Mesothelial cell of epicardium (in vitro differentiated cells): ENCODE measurements around the gene EDNRA. TPM values are rescaled to one million over a fixed set of nuclear protein-coding genes. Genes with fewer than 3 reads are reported as not detected.

ENCODE experiments used
- DNase-seq, 2 experiments: peaks; one replicate each; pipeline ENCODE4 v3.0.0; 2021; ENCODE audit warnings: low spot score in 2 of 2; ENCODE audit not compliant: unreplicated experiment in 2 of 2
- H3K27ac Mint-ChIP-seq: 2 replicates; pipeline ENCODE4 v1.8.0; 2021; ENCODE audit warnings: mixed read lengths
- H3K27me3 Mint-ChIP-seq: 2 replicates; pipeline ENCODE4 v1.8.0; 2021; ENCODE audit warnings: low read depth, mixed read lengths
- H3K36me3 Mint-ChIP-seq: 2 replicates; pipeline ENCODE4 v1.8.0; 2021; ENCODE audit warnings: mixed read lengths
- H3K4me1 Mint-ChIP-seq: 2 replicates; pipeline ENCODE4 v1.8.0; 2021; ENCODE audit warnings: mixed read lengths
- H3K4me3 Mint-ChIP-seq: 2 replicates; pipeline ENCODE4 v1.8.0; 2021; ENCODE audit warnings: mild to moderate bottlenecking, moderate library complexity, mixed read lengths
- H3K9me3 Mint-ChIP-seq: 2 replicates; pipeline ENCODE4 v1.8.0; 2021; ENCODE audit warnings: mixed read lengths
- total RNA-seq: library from RNA; stranded (reverse); gene quantifications from 3 replicates; pipeline ENCODE4 v1.2.1, GENCODE V29; 2021
- TF ChIP-seq, protein P1 (sequence below): fragments of 200-600 bp; sonication (generic); IDR thresholded peaks from one replicate; pipeline ENCODE4 v1.5.0; 2021; ENCODE audit warnings: antibody characterized with exemption; ENCODE audit not compliant: unreplicated experiment

The EDNRA gene
- total RNA-seq, 1 donor from 2014 or later: 140 TPM

DNA sequence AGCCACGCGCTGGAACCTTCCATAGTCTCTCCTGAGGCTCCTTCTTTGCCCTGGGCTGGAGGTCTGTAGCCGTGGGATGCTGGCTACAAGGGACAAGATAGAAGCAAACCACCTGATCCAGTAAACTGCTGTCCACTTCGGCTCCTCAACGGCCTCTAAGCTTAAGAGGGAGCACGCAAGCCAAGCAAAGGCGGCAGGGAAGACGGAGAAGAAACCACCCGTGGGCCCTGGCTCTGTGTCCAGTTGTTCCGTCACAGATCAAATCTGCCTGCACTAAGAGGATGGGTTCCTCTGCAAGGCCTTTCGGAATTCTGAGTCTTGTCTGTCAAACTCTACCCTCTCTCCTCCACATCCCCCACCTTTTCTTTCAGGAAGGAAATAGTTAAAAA is 401 bp upstream of the EDNRA start:
- Mint-ChIP-seq H3K27me3 (no peaks in the 10 kb centered on the region), H3K4me1 (peaks cover 39% of the 10 kb centered on the region), H3K4me3 (peak overlapping the region; percentile 90), H3K27ac (peak overlapping the region; percentile 96), H3K9me3 (peaks cover 31% of the 10 kb centered on the region), H3K36me3 (peaks cover 5% of the 10 kb centered on the region)
- DNase-seq: no peak
- TF ChIP-seq, protein P1, sequence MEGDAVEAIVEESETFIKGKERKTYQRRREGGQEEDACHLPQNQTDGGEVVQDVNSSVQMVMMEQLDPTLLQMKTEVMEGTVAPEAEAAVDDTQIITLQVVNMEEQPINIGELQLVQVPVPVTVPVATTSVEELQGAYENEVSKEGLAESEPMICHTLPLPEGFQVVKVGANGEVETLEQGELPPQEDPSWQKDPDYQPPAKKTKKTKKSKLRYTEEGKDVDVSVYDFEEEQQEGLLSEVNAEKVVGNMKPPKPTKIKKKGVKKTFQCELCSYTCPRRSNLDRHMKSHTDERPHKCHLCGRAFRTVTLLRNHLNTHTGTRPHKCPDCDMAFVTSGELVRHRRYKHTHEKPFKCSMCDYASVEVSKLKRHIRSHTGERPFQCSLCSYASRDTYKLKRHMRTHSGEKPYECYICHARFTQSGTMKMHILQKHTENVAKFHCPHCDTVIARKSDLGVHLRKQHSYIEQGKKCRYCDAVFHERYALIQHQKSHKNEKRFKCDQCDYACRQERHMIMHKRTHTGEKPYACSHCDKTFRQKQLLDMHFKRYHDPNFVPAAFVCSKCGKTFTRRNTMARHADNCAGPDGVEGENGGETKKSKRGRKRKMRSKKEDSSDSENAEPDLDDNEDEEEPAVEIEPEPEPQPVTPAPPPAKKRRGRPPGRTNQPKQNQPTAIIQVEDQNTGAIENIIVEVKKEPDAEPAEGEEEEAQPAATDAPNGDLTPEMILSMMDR: no peak

DNA sequence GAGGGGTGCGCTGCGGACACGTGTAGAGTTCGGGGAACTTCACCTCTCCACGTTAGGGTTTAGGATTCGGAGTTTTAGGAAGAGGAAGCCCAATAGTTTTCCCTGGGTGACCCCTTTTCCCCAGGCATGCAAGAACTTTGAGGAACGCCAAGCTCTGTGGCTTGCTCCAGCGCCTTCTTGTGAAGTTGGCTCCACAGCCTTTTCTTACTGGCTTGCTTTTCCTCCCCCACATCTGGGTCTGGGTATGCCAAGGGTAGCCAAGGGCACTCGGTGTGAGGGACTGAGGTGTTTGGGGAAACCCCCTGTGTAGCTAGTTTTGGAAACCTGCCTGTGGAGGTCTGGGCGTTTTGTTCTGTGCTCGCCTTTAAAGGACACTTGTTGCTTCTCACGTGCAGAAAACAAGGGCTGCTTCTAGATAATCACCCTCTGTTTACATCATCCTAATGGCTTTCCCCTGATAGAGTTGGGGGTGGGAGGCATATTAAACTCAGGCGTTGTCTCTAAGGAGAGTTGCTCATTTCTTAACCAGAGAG is 746 bp downstream of the EDNRA start:
- no peak for DNase-seq
- Mint-ChIP-seq H3K27ac (peak overlapping the region; percentile 96), H3K27me3 (no peaks in the 10 kb centered on the region), H3K9me3 (peaks cover 22% of the 10 kb centered on the region), H3K36me3 (peaks cover 14% of the 10 kb centered on the region), H3K4me3 (peak overlapping the region; percentile 90), H3K4me1 (peaks cover 50% of the 10 kb centered on the region)
- TF ChIP-seq, protein P1: no peak

DNA sequence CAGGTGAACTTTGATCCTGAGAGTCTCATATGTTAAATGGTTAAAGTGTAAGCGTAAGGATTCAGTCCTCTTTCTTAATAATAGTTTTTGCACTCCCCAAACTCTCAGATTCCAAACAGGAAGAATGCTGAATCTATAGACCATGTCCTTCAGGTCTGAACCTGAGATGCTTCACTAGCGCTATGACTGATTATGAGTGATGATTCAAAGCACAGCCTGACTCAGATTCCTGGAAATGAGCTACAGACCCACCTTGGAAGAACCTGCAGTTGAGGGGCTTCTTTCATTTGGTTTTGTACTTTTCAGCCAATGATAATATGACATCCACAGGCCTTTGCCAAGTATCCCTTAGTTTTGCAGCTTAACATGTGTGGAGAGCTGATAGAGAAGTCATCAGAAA is 1.4 kb downstream of the EDNRA start:
- peaks cover 20% of the 10 kb centered on the region for H3K36me3 Mint-ChIP-seq
- DNase-seq: no peak
- H3K27ac Mint-ChIP-seq: peak overlapping the region; percentile 96
- no peaks in the 10 kb centered on the region for H3K27me3 Mint-ChIP-seq
- H3K4me1 Mint-ChIP-seq: peaks cover 57% of the 10 kb centered on the region
- peaks cover 21% of the 10 kb centered on the region for H3K9me3 Mint-ChIP-seq
- TF ChIP-seq, protein P1: no peak
- peak overlapping the region; percentile 90 for H3K4me3 Mint-ChIP-seq

DNA sequence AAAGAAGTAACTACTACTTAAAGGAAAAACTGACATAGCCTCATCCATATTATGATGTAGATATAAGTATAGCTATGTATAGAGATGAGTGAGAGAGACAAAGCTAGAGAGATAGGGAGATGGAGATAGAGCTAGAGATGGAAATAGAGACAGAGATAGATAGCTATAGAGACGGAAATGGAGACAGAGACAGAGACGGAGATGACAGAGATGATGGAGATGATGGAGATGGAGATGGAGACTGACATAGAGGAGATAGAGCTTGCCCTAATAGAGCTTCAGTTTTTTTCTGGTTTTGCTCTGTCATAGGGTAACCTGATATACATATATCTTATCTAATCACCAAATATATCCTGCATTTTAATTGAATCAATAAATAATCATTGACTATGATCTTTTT is 4.3 kb downstream of the EDNRA start:
- Mint-ChIP-seq H3K4me1 (peaks cover 70% of the 10 kb centered on the region), H3K36me3 (peaks cover 35% of the 10 kb centered on the region), H3K9me3 (no peaks in the 10 kb centered on the region), H3K27ac (peak overlapping the region; percentile 3), H3K27me3 (no peaks in the 10 kb centered on the region), H3K4me3 (peak overlapping the region; percentile 11)
- TF ChIP-seq, protein P1: no peak
- no peak for DNase-seq

DNA sequence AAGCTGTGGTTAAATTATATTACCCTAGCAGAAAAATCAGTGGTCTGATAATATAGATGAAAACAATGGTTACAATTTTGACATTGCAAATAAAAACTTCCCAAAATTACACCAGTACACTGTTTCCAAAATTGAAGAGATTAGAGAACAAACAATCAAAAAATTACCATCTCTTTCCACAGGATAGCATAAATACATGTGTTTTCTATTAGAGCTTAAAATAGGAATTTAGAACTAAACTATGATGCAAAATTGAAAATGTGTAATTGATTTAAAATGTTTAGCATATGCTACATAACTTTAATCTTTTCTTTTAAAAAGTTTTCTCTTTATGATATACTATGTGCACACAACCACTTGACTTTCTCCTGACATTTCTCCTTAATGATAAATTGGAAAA is 6.7 kb downstream of the EDNRA start:
- H3K4me3 Mint-ChIP-seq: peak overlapping the region; percentile 26
- peaks cover 79% of the 10 kb centered on the region for H3K4me1 Mint-ChIP-seq

More for the DNA sequence above, 6.7 kb downstream of the EDNRA start:
- no peaks in the 10 kb centered on the region for H3K27me3 Mint-ChIP-seq
- H3K36me3 Mint-ChIP-seq: peaks cover 35% of the 10 kb centered on the region
- H3K9me3 Mint-ChIP-seq: no peaks in the 10 kb centered on the region
- H3K27ac Mint-ChIP-seq: peak overlapping the region; percentile 77
- no peak for DNase-seq
- TF ChIP-seq, protein P1: no peak
